Astrocyte of the cerebellum (primary cell): ENCODE measurements around the gene EGFR.

Experiments used
- DNase-seq: peaks from one replicate; pipeline ENCODE4 v3.0.0-alpha.2; 2011; ENCODE audit warnings: low read depth
- H3K4me3 ChIP-seq: 2 replicates; pipeline ENCODE4 v1.5.1; 2011; ENCODE audit warnings: mild to moderate bottlenecking, low read depth, low read length, moderate library complexity
- CTCF ChIP-seq: IDR thresholded peaks from 2 replicates; pipeline ENCODE4 v1.5.1; 2012; ENCODE audit warnings: low read length, low read depth, moderate library complexity, mild to moderate bottlenecking; ENCODE audit errors: missing control alignments
- in situ Hi-C: cut with HindIII; loops from 2 replicates; pipeline ENCODE4 v1.10.0; 2017; ENCODE audit warnings: low sequenced_read_pairs

EGFR gene

GRCh38 chr7:55142919-55143600, 124.2 kb downstream of the EGFR start:
- H3K4me3 ChIP-seq = no peak overlapping the region
- in situ Hi-C loops = no loop called here
- no peak for TF ChIP-seq CTCF
- no peak for DNase-seq

GRCh38 chr7:55144333-55145317, 125.8 kb downstream of the EGFR start:
- in situ Hi-C loops = loop anchor here (5.0 kb wide), 1 partner anchor 63 kb away; no protein-coding TSS in a partner anchor
- no peak overlapping the region for H3K4me3 ChIP-seq
- no peak for DNase-seq
- TF ChIP-seq CTCF = peak; percentile 24

- DNase-seq = no peak
- in situ Hi-C loops = loop anchor here (5.0 kb wide), 1 partner anchor 62 kb away; no protein-coding TSS in a partner anchor
- TF ChIP-seq CTCF = no peak
- H3K4me3 ChIP-seq = no peak overlapping the region
Measured at GRCh38 chr7:55145606-55146005, 126.8 kb downstream of the EGFR start.

- DNase-seq = no peak
- in situ Hi-C loops = loop anchor here (5.0 kb wide), 1 partner anchor 60 kb away; no protein-coding TSS in a partner anchor
- no peak overlapping the region for H3K4me3 ChIP-seq
- TF ChIP-seq CTCF = no peak
Measured at GRCh38 chr7:55147101-55147500, 128.3 kb downstream of the EGFR start.

- no peak for DNase-seq
- no peak for TF ChIP-seq CTCF
- no peak overlapping the region for H3K4me3 ChIP-seq
- in situ Hi-C loops = loop anchor here (5.0 kb wide), 1 partner anchor 60 kb away; no protein-coding TSS in a partner anchor
Measured at GRCh38 chr7:55147736-55148135, 128.9 kb downstream of the EGFR start.

- no peak for DNase-seq
- in situ Hi-C loops = loop anchor here (5.0 kb wide), 1 partner anchor 59 kb away; no protein-coding TSS in a partner anchor
- no peak overlapping the region for H3K4me3 ChIP-seq
- no peak for TF ChIP-seq CTCF
Measured at GRCh38 chr7:55148571-55148970, 129.8 kb downstream of the EGFR start.
